ENCODE results near the gene TMC6.

DNA sequence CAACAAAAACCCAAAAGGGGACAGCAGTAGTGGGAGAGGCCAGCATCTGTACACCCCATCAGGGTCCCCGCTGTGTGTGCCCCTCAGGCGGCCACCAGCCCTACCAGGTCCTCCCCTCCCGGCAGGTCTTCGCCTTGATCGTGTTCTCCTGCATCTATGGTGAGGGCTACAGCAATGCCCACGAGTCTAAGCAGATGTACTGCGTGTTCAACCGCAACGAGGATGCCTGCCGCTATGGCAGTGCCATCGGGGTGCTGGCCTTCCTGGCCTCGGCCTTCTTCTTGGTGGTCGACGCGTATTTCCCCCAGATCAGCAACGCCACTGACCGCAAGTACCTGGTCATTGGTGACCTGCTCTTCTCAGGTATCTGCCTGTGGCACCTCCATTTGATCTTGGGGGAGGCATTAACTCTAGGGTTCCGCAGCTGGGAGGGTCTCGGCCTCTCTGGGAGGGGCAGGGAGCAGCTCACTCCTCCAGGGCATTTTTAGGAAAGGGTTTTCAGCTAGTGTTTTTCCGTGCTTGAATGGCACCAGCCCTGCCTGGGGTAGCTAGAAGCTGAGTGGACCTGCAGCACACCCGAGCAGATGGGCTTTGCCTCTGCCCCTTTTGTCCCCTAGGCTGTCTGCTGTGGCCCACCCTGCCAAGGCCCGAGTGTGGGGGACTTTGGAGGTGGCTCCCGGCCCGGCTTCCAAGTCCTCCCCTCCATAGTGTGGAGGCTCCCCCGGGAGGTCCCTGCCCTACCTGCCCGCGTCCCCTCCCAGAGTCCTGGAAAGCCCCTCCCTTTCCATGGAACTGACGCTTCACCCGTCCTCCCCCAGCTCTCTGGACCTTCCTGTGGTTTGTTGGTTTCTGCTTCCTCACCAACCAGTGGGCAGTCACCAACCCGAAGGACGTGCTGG, 42.4 kb upstream of the TMC6 start:
- TF ChIP-seq, protein P1, sequence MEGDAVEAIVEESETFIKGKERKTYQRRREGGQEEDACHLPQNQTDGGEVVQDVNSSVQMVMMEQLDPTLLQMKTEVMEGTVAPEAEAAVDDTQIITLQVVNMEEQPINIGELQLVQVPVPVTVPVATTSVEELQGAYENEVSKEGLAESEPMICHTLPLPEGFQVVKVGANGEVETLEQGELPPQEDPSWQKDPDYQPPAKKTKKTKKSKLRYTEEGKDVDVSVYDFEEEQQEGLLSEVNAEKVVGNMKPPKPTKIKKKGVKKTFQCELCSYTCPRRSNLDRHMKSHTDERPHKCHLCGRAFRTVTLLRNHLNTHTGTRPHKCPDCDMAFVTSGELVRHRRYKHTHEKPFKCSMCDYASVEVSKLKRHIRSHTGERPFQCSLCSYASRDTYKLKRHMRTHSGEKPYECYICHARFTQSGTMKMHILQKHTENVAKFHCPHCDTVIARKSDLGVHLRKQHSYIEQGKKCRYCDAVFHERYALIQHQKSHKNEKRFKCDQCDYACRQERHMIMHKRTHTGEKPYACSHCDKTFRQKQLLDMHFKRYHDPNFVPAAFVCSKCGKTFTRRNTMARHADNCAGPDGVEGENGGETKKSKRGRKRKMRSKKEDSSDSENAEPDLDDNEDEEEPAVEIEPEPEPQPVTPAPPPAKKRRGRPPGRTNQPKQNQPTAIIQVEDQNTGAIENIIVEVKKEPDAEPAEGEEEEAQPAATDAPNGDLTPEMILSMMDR (conservative IDR thresholded peaks at IDR 0.05), result no peak
- TF ChIP-seq EZH2 (IDR thresholded peaks at IDR 0.05; ENCODE audit: low read depth), result no peak
